Uterus (tissue), 2 donors: ENCODE measurements around the gene GTSF1L.

Experiments
- CTCF ChIP-seq, 4 experiments: fragments of 200-600 bp in 2 of 4; fragments of 450-650 bp in 2 of 4; sonication (generic) in 2 of 4; IDR thresholded peaks; one replicate each; pipeline ENCODE4 v1.5.1; 2016 to 2019; ENCODE audit warnings: antibody characterized with exemption in 4 of 4, mild to moderate bottlenecking in 2 of 4, moderate library complexity in 1 of 4
- POLR2A ChIP-seq, 2 donors: fragments of 450-650 bp; IDR thresholded peaks; one replicate each; pipeline ENCODE4 v1.6.1; 2016; ENCODE audit warnings: antibody characterized with exemption in 2 of 2, mild to moderate bottlenecking in 1 of 2, moderate library complexity in 1 of 2

- no peak for TF ChIP-seq CTCF (IDR thresholded peaks at IDR 0.05)
- TF ChIP-seq POLR2A (IDR thresholded peaks at IDR 0.05) = no peak
Observed at GRCh38 chr20:43695571-43695970, 31.2 kb downstream of the GTSF1L start.
